Activated effector memory CD4-positive, alpha-beta T cell treated with Interleukin-2 at 50 U/mL for 16 hours (primary cell): ENCODE data around the gene SNAP29.
"Not testable (repeated sequence)": the region's sequence is repeated elsewhere in the genome, so short reads cannot be mapped to it uniquely, and the experiment has no call there.

ENCODE experiments used
- DNase-seq: peaks from one replicate; pipeline ENCODE4 v3.0.0-alpha.2; 2020

The SNAP29 gene

GRCh38 chr22:20858615-20859416 is at the start of gene SNAP29, which contains the start of gene PI4KA:
Gene SNAP29 (plus strand): TSS chr22:20859007. CDS start chr22:20859111, 104 bp downstream.
Gene PI4KA (minus strand): TSS chr22:20858811. CDS start chr22:20858725, 86 bp downstream.
- DNase-seq = peak; percentile 96

- no peak for DNase-seq
Observed at GRCh38 chr22:20809538-20810185, 49.1 kb upstream of the SNAP29 start.

- no peak for DNase-seq
Observed at GRCh38 chr22:20810645-20811044, 48.2 kb upstream of the SNAP29 start.

- no peak for DNase-seq
Observed at GRCh38 chr22:20811171-20811570, 47.6 kb upstream of the SNAP29 start.

- DNase-seq = no peak
Observed at GRCh38 chr22:20811971-20812660, 46.7 kb upstream of the SNAP29 start.

GRCh38 chr22:20813056-20813455 is 45.8 kb upstream of the SNAP29 start:
- no peak for DNase-seq

GRCh38 chr22:20814221-20814808 is 44.5 kb upstream of the SNAP29 start:
- no peak for DNase-seq

GRCh38 chr22:20815477-20816050 is 43.2 kb upstream of the SNAP29 start:
- DNase-seq = no peak

GRCh38 chr22:20816559-20816958 is 42.2 kb upstream of the SNAP29 start:
- DNase-seq = no peak

GRCh38 chr22:20818471-20818870 is 40.3 kb upstream of the SNAP29 start:
- DNase-seq = no peak

- DNase-seq = no peak
Observed at GRCh38 chr22:20819471-20819870, 39.3 kb upstream of the SNAP29 start.

GRCh38 chr22:20821717-20822239 is 37.0 kb upstream of the SNAP29 start:
- not testable (repeated sequence) for DNase-seq

- no peak for DNase-seq
Observed at GRCh38 chr22:20822240-20822639, 36.6 kb upstream of the SNAP29 start.

- no peak for DNase-seq
Observed at GRCh38 chr22:20823264-20823663, 35.5 kb upstream of the SNAP29 start.

GRCh38 chr22:20825216-20825615 is 33.6 kb upstream of the SNAP29 start:
- DNase-seq = not testable (repeated sequence)

- no peak for DNase-seq
Observed at GRCh38 chr22:20825624-20826023, 33.2 kb upstream of the SNAP29 start.

GRCh38 chr22:20826373-20827152 is 32.2 kb upstream of the SNAP29 start:
- DNase-seq = not testable (repeated sequence)

GRCh38 chr22:20829491-20830134 is 29.2 kb upstream of the SNAP29 start:
- no peak for DNase-seq

GRCh38 chr22:20833225-20833665 is 25.6 kb upstream of the SNAP29 start:
- no peak for DNase-seq

GRCh38 chr22:20834206-20834605 is 24.6 kb upstream of the SNAP29 start:
- DNase-seq = no peak

- DNase-seq = no peak
Observed at GRCh38 chr22:20834725-20835124, 24.1 kb upstream of the SNAP29 start.
